Hepatocyte (in vitro differentiated cells): Measurements from ENCODE around the gene TNS3.

ENCODE experiments used
- CTCF ChIP-seq: fragments of 200-600 bp; sonication (generic); IDR thresholded peaks from 2 replicates; pipeline ENCODE4 v1.5.1; 2016; ENCODE audit warnings: antibody characterized with exemption, mild to moderate bottlenecking; ENCODE audit not compliant: poor library complexity
- EZH2phosphoT487 ChIP-seq: fragments of 200-600 bp; sonication (generic); IDR thresholded peaks from one replicate; pipeline ENCODE4 v1.6.1; 2018; ENCODE audit warnings: antibody characterized with exemption, mild to moderate bottlenecking, low read depth, moderate library complexity; ENCODE audit not compliant: unreplicated experiment, severe bottlenecking

GRCh38 chr7:47383072-47383471, 198.8 kb downstream of the TNS3 start:
- TF ChIP-seq CTCF, result no peak
- no peak for TF ChIP-seq EZH2phosphoT487
